ENCODE measurements around the gene TDRD3.

Gene TDRD3

DNA sequence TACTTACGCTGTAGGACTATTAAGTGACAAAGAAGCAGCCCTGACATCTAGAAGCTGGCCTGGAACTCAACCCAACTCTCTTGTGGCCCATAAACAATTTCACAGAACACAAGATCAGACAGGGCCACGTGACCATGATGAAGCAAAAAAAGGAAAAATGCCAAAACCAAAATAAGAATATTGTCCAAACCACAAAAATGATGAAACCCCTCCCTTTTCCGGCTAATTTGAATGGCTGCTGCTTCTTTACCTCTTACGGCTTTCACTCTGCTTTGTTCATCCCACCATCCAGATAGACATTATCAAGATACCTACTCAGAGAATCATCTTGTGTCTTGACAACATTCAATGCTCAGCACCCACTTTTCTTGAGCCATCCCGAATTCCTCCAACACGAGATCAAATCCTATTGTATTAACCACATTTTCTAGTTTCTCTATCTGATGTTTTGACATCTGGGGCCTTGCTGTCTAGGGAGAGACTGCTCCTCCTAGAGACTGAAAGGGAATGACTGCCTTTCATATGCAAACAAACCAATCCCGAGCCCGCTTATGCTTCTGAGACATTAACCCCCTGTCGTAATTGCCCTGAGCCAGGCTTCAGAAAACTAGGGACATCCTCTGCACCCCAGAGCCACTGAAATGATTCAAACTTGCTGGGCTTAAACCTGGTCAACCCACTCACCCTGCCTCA is 186.3 kb downstream of the TDRD3 start:
- DNase-seq, result no peak

GRCh38 chr13:60583911-60584753 is 187.1 kb downstream of the TDRD3 start:
- DNase-seq, result no peak

DNA sequence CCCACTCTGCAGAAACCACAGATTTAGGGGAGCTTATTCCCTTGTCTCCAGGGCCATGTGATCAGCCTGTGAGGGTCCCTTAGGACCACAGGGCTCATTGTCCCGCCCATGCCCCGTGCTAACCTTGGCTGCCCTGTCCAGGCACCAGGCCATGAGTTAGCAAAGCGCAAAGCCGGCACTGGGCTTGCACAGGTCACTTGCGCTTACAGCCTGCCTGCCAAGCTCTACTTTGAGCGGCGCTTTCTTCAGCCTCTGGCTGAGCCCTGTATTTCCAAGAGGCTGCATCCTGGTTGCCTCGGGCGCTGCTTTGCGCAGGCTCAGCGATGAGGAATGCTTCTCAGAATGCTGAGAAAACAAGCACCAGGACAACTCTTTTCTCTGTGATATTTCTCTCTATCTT is 188.0 kb downstream of the TDRD3 start:
- DNase-seq, result no peak

- DNase-seq, result no peak
These were observed 194.1 kb downstream of the TDRD3 start for GRCh38 chr13:60590800-60591747.

- DNase-seq, result no peak
These were observed 206.0 kb downstream of the TDRD3 start for GRCh38 chr13:60603049-60603448.

DNA sequence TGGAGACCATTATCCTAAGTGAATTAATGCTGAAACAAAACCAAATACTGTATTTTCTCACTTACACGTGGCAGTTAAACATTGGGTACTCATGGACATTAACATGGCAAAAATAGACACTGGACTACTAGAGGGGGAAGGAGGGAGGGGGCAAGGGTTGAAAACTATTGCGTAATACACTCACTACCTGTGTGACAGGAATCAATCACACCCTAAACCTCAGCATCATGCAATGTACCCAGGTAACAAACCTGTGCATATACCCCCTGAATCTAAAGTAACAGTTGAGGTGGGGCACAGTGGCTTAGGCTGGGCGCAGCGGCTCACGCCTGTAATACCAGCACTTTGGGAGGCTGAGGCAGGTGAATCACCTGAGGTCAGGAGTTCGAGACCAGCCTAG is 207.0 kb downstream of the TDRD3 start:
- no peak for DNase-seq

- no peak for DNase-seq
These were observed 211.9 kb downstream of the TDRD3 start for GRCh38 chr13:60608954-60609353.

DNA sequence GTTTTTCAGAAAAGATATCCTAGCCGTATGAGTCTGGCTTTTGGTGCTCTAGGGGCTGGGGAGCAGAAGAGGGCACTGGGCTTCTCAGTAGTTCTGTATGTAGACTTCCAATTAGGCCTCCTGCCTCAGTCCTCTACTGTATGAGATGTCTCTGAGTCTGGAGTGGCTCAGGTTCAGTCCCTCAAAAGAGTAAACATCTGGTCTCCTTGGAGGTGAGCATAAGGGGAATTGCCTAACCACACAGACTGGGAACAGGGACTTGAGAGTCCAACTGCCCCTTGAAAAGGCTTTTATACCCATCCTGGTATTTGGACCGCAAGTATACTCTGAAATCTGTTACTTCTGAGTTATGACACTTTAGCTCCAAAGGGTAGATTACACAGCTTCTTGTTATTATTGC is 214.5 kb downstream of the TDRD3 start:
- no peak for DNase-seq

- no peak for DNase-seq
These were observed 215.6 kb downstream of the TDRD3 start for GRCh38 chr13:60612593-60612992.

GRCh38 chr13:60613080-60613479 is 216.1 kb downstream of the TDRD3 start:
- no peak for DNase-seq

DNA sequence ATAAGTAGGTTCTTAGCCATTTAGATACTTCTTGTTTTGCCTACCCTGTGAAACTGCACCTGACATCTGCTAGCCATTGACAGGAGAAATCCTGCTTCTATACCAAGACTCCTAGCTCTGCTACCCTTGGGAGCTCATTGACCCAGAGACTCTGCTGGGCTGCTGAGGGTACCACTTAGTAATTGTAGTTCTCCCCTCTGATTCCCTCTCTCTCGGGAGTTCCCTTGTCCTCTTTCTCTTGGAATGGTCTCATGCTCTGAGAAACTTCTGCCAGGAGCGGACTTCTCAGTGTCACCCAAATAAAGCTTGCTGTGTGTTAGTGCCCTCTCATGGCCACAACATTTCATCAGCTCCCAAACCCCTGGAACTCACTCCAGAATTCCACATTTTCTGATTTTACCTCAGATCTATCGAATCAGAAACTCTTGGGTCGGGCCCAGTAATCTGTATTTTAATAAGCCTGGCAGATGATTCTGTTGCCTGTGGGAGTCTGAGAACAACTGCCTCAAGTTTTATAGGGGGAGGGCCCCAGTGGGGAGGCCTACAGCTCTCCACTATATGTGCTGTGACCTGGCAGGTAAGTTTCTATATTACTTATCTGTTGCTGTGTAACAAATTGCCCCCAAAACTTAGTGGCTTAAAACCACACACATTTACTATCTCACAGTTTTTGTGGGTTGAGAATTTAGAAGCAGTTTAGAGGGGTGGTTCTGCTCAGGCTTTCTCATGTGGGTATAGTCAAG is 221.1 kb downstream of the TDRD3 start:
- DNase-seq, result no peak

- DNase-seq, result no peak
These were observed 222.4 kb downstream of the TDRD3 start for GRCh38 chr13:60619461-60619860.

GRCh38 chr13:60620611-60621395 is 223.8 kb downstream of the TDRD3 start:
- DNase-seq, result no peak

- no peak for DNase-seq
These were observed 226.1 kb downstream of the TDRD3 start for GRCh38 chr13:60623151-60623550.
